CD14-positive monocyte (primary cell): ENCODE measurements around the gene PTPRD. TPM values are rescaled to one million over a fixed set of nuclear protein-coding genes. Genes with fewer than 3 reads are reported as not detected.

Source experiments
- DNase-seq, 3 donors: peaks; one replicate each; pipeline ENCODE4 v3.0.0-alpha.2; 2011 to 2022
- H2AFZ ChIP-seq: 2 replicates; pipeline ENCODE4 v1.6.0; 2012; ENCODE audit warnings: mild to moderate bottlenecking, low read depth, low read length, inconsistent platforms; ENCODE audit not compliant: insufficient read depth, poor library complexity, severe bottlenecking
- H3K27ac ChIP-seq, 2 donors: 1 replicate in 1 of 2; 2 replicates in 1 of 2; pipeline ENCODE4 v1.5.1; 2012 to 2013; ENCODE audit warnings: low read length in 2 of 2, control low read depth in 1 of 2, inconsistent platforms in 1 of 2, low read depth in 1 of 2, mild to moderate bottlenecking in 1 of 2
- H3K27me3 ChIP-seq, 2 donors: one replicate each; pipeline versions ENCODE4 v1.6.0 to v1.6.1; 2011 to 2013; ENCODE audit warnings: low read length in 2 of 2; ENCODE audit not compliant: control insufficient read depth in 2 of 2, insufficient read depth in 2 of 2
- H3K36me3 ChIP-seq, 2 donors: replicated peaks in 1 of 2; 1 replicate in 1 of 2; 2 replicates in 1 of 2; pipeline versions ENCODE4 v1.5.1 to v1.6.1; 2012 to 2013; ENCODE audit warnings: low read length in 2 of 2, control low read depth in 1 of 2, inconsistent platforms in 1 of 2, mild to moderate bottlenecking in 1 of 2; ENCODE audit not compliant: insufficient read depth in 2 of 2, control insufficient read depth in 1 of 2
- H3K4me1 ChIP-seq, 2 donors: 1 replicate in 1 of 2; 2 replicates in 1 of 2; pipeline versions ENCODE4 v1.5.1 to v1.6.1; 2012 to 2013; ENCODE audit warnings: low read length in 2 of 2, control low read depth in 1 of 2, inconsistent platforms in 1 of 2, mild to moderate bottlenecking in 1 of 2, moderate library complexity in 1 of 2; ENCODE audit not compliant: insufficient read depth in 2 of 2, control insufficient read depth in 1 of 2
- H3K4me2 ChIP-seq: replicated peaks from 2 replicates; pipeline ENCODE3; 2012; ENCODE audit warnings: low read length, moderate library complexity, mild to moderate bottlenecking; ENCODE audit not compliant: poor library complexity, severe bottlenecking; ENCODE audit errors: extremely low read depth
- H3K4me3 ChIP-seq, 3 experiments: fragments of 200-600 bp in 1 of 3; sonication (generic) in 1 of 3; replicated peaks in 1 of 3; 1 replicate in 2 of 3; 2 replicates in 1 of 3; pipeline ENCODE4 v1.5.1; 2011 to 2013; ENCODE audit warnings: low read length in 3 of 3, mild to moderate bottlenecking in 3 of 3, control low read depth in 2 of 3, low read depth in 2 of 3, inconsistent platforms in 1 of 3, moderate library complexity in 1 of 3
- H3K79me2 ChIP-seq: 2 replicates; pipeline ENCODE4 v1.6.0; 2012; ENCODE audit warnings: mild to moderate bottlenecking, control low read depth, inconsistent platforms, low read length, moderate library complexity; ENCODE audit not compliant: insufficient read depth
- H3K9ac ChIP-seq: 2 replicates; pipeline ENCODE4 v1.6.0; 2017; ENCODE audit warnings: low read length, mild to moderate bottlenecking; ENCODE audit not compliant: insufficient read depth, poor library complexity, severe bottlenecking
- H3K9me3 ChIP-seq, 2 donors: replicated peaks in 1 of 2; 1 replicate in 1 of 2; 2 replicates in 1 of 2; pipeline versions ENCODE4 v1.5.1 to v1.6.1; 2012 to 2013; ENCODE audit warnings: low read length in 2 of 2, control low read depth in 1 of 2; ENCODE audit not compliant: control insufficient read depth in 1 of 2, insufficient read depth in 1 of 2
- H4K20me1 ChIP-seq: 2 replicates; pipeline ENCODE4 v1.6.0; 2012; ENCODE audit warnings: mild to moderate bottlenecking, low read length, control low read depth, moderate library complexity; ENCODE audit not compliant: insufficient read depth
- H3K27ac Mint-ChIP-seq, 7 donors: one replicate each; pipeline ENCODE4 v1.8.0; 2020; ENCODE audit warnings: mild to moderate bottlenecking in 7 of 7, mixed read lengths in 7 of 7, moderate library complexity in 6 of 7, inconsistent platforms in 2 of 7
- H3K27me3 Mint-ChIP-seq, 3 donors: one replicate each; pipeline ENCODE4 v1.8.0; 2021 to 2022; ENCODE audit warnings: low read depth in 3 of 3, mild to moderate bottlenecking in 3 of 3, mixed read lengths in 3 of 3, moderate library complexity in 3 of 3, inconsistent platforms in 1 of 3
- H3K36me3 Mint-ChIP-seq, 2 donors: one replicate each; pipeline ENCODE4 v1.8.0; 2020; ENCODE audit warnings: mixed read lengths in 2 of 2, inconsistent platforms in 1 of 2, mild to moderate bottlenecking in 1 of 2
- H3K4me1 Mint-ChIP-seq: one replicate; pipeline ENCODE4 v1.8.0; 2020; ENCODE audit warnings: mild to moderate bottlenecking, mixed read lengths
- H3K4me3 Mint-ChIP-seq, 2 donors: one replicate each; pipeline ENCODE4 v1.8.0; 2020; ENCODE audit warnings: mild to moderate bottlenecking in 2 of 2, mixed read lengths in 2 of 2, moderate library complexity in 1 of 2
- H3K9me3 Mint-ChIP-seq, 7 donors: one replicate each; pipeline ENCODE4 v1.8.0; 2020 to 2022; ENCODE audit warnings: mixed read lengths in 7 of 7, mild to moderate bottlenecking in 6 of 7, moderate library complexity in 6 of 7, inconsistent platforms in 2 of 7
- CTCF ChIP-seq: fragments of 200-600 bp; IDR thresholded peaks from one replicate; pipeline ENCODE4 v1.8.0; 2022; ENCODE audit warnings: antibody characterized with exemption, mild to moderate bottlenecking
- WGBS: methylation state at CpG from one replicate; pipeline ENCODE4 v1.1.5; 2013; ENCODE audit warnings: missing lambda C conversion rate; ENCODE audit not compliant: insufficient coverage; 5-methylcytosine and 5-hydroxymethylcytosine counted together
- intact Hi-C, 2 donors: fragments of 100-400 bp; cut with micrococcal nuclease; formaldehyde crosslinking; loops; one replicate each; pipeline versions ENCODE4 v1.15.0 to v1.15.1; 2023
- polyA plus RNA-seq, 3 donors: library from polyadenylated mRNA; depleted of rRNA in 1 of 3; unstranded in 2 of 3; stranded (reverse) in 1 of 3; fragments of 300-500 nt in 2 of 3; fragments of >200 nt in 1 of 3; fragmentation: Illumina TruSeq in 2 of 3; gene quantifications; 1 replicate in 2 of 3; 2 replicates in 1 of 3; pipeline ENCODE4 v1.2.3, GENCODE V29; 2012 to 2021

PTPRD gene
- polyA plus RNA-seq, 3 donors = not detected

DNA sequence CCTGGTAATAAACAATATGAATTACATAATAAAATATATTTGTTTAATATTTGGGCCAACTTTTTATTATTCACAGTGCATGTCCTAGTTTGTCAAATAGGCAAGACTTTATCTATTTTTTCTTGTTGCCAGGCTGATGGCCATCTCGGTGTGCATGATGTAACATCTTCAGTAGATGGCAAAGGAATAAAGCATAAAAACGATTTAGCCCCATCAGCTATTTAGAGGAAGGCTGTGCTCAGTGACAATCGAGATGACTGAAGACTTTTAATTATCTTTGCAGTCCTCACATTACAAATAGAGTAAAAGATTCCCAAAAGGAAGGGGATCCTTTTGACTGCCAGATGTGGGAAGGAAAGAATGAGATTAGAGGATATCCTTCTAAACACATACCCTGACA, 358.5 kb downstream of the PTPRD start:
- whole genome bisulfite sequencing = no CpG with 5 or more reads among the region's 3 CpGs
- no peak for TF ChIP-seq CTCF
- Histone ChIP-seq H3K27me3 (no peaks in the 10 kb centered on the region), H3K9ac (no peak overlapping the region), H4K20me1 (no peaks in the 10 kb centered on the region), H3K4me1 (no peaks in the 10 kb centered on the region), H3K79me2 (no peaks in the 10 kb centered on the region), H3K4me3 (no peak overlapping the region), H3K9me3 (no peaks in the 10 kb centered on the region), H3K27ac (no peak overlapping the region), H3K36me3 (no peaks in the 10 kb centered on the region), H3K4me2 (no peak overlapping the region), H2AFZ (no peak overlapping the region)
- no peak overlapping the region for H3K27ac Mint-ChIP-seq
- intact Hi-C loops = no loop called here
- no peaks in the 10 kb centered on the region for H3K4me1 Mint-ChIP-seq
- DNase-seq = no peak
- peaks cover 0 to 2% (median 0%) of the 10 kb centered on the region in 7 donors for H3K9me3 Mint-ChIP-seq
- no peaks in the 10 kb centered on the region for H3K36me3 Mint-ChIP-seq
- H3K4me3 Mint-ChIP-seq = no peak overlapping the region
- H3K27me3 Mint-ChIP-seq = no peaks in the 10 kb centered on the region

DNA sequence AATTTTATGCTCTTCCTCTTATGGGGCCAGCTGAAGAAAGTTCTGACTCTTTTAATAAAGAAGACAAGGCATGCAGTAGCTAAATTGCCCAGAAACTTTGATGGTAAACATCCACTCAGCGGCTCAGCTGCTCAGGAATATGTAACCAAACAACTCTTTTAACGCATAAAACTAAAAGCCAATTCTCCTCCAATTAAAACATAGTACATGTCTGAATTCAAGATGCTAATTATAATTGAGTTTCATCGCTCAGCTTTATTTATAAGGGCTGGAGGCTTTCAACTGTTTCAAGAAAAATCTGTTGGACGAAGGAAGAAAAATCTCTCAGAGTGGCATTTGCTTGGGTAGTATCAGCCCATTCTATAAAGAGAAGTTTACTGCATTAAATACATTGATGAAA, 359.5 kb downstream of the PTPRD start:
- intact Hi-C loops = no loop called here
- no peaks in the 10 kb centered on the region for H3K27me3 ChIP-seq
- H3K4me1 ChIP-seq = no peaks in the 10 kb centered on the region
- Mint-ChIP-seq H3K4me3 (no peak overlapping the region), H3K9me3 (peaks cover 0 to 2% (median 0%) of the 10 kb centered on the region in 7 donors), H3K27ac (no peak overlapping the region), H3K27me3 (no peaks in the 10 kb centered on the region), H3K36me3 (no peaks in the 10 kb centered on the region), H3K4me1 (no peaks in the 10 kb centered on the region)
- DNase-seq = no peak
- WGBS = no CpG with 5 or more reads among the region's 4 CpGs
- no peak for TF ChIP-seq CTCF
- no peak overlapping the region for H3K4me2 ChIP-seq
- H3K9me3 ChIP-seq = no peaks in the 10 kb centered on the region
- no peak overlapping the region for H2AFZ ChIP-seq
- H3K79me2 ChIP-seq = no peaks in the 10 kb centered on the region
- H3K4me3 ChIP-seq = no peak overlapping the region
- no peak overlapping the region for H3K27ac ChIP-seq
- H3K36me3 ChIP-seq = no peaks in the 10 kb centered on the region
- no peak overlapping the region for H3K9ac ChIP-seq
- H4K20me1 ChIP-seq = no peaks in the 10 kb centered on the region
